NCI-H82 (cell line): ENCODE data around the gene ELAC2.
A peak's percentile ranks its signal among the peaks of the same experiment; 100 is the strongest.

ENCODE experiments used
- DNase-seq: peaks from one replicate; lab custom pipeline; 2025; lab: John Stamatoyannopoulos, UW

Gene ELAC2

DNA sequence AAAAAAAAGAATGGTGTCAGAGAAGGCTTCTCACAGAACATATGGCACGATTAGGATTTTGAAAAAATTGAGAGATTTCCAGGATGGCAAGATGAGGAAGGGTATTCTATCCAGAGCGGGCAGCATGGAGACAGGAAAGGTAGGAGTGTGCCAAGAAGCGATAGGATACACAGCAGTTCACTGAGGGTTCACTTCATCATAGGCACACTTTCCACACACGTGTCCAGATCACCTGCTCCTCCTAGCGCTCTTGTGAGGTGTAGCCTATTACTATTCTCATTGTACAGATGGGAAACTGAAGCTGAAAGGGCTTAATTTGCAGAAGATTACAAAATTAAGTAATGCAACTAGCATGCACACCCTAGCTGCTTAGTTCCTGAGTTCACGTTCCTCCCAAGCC is 6.2 kb upstream of the ELAC2 start:
- DNase-seq, result peak; percentile 45

GRCh38 chr17:13016881-13017654 is 759 bp downstream of the ELAC2 start:
- DNase-seq, result no peak

DNA sequence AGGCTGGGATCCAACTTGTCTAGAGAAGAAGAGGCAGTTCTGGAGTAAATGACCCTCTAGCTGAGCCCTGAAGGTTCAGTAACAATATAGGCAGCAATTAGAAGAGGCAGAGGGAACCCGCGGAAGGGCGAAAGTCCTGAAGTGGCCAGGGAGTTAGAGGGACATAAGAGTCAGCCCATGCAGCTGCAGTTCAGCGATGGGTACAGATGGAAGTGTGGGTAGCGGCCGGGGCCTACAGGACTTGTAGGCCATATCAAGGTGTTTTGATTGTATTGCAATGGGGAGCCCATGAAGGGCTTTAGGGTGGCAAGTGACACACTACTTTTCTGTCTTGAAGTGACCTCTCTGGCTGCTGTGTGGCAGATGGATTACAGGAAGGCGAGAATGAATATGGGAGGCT is 3.0 kb downstream of the ELAC2 start:
- DNase-seq, result no peak

DNA sequence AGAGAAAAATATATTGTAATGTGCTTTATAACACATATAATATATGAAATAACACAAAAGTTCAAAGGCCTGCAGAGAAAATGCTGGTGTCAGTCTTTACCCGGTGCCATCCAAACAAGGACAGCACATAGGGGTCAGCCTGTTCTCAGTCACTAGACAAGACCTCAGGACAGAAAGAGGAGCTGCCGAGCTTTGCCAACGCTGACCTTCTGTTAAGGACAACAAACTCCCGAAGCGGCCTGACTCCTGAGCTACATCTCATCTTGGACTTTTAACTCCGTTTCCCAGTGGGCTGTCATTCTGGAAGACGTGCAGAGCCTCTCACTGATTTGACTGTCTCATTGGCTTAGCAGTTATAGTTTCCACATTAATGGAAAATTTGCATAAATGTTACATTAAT is 6.9 kb downstream of the ELAC2 start:
- no peak for DNase-seq

GRCh38 chr17:13008461-13008860 is 9.4 kb downstream of the ELAC2 start:
- no peak for DNase-seq

GRCh38 chr17:13005530-13005929 is 12.3 kb downstream of the ELAC2 start:
- no peak for DNase-seq

DNA sequence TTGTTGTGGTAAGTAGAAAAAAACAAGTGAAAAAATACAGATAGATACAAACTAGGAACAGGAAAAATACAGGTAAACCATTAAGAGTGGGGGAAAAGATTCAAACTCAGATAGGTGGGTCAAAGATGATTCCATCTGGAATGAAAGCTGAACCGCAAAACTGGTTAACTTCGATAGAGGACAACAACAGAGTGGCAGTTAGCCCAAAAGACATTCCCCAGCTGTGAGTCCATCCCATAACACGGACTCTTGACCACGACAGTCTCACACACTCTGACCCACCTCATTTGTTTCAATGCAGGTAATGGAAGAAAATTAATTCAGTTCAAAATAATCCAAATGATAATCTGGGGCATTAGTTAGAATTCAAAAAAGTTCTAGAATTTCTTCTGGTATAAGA is 13.5 kb downstream of the ELAC2 start:
- DNase-seq, result no peak

DNA sequence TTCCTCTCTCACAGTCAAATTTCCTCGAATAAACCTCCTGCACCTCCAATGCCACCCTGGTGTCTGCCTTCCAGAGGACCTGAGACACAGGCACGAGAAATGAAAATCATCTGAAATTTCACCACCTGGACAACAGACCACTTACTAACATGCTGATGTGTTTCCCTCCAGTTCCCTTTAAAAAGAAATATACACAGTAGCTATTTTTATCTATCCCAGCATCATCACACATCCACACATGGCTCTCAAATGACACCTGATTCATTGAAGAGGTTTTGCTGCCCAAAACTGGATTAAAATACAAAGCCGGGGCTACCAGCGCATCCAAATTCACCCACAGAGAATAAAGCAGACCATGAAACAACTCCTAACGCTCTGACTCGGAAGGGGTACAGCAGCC is 13.9 kb downstream of the ELAC2 start:
- DNase-seq, result no peak

DNA sequence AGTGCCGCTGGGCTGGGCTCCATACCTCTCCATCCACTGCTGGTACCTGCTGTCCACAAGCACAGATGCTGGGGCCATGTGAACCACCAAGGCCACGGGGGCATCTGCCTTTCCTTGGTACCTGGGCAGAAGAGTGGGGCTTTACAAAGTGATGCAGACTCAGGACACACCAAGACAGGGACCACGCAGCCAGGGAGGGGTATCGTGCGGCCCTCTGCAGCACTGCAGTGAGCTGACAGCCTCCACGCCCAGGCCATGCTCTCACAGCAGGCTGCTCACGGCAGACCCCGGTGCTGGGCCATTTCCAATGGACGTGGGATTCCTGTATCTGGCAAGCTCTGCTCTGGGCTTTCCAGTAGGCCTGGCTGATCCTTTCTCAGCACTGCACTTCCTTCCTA is 14.4 kb downstream of the ELAC2 start:
- DNase-seq, result no peak

- peak; percentile 86 for DNase-seq
Observed at GRCh38 chr17:13002761-13003453, 14.9 kb downstream of the ELAC2 start.

DNA sequence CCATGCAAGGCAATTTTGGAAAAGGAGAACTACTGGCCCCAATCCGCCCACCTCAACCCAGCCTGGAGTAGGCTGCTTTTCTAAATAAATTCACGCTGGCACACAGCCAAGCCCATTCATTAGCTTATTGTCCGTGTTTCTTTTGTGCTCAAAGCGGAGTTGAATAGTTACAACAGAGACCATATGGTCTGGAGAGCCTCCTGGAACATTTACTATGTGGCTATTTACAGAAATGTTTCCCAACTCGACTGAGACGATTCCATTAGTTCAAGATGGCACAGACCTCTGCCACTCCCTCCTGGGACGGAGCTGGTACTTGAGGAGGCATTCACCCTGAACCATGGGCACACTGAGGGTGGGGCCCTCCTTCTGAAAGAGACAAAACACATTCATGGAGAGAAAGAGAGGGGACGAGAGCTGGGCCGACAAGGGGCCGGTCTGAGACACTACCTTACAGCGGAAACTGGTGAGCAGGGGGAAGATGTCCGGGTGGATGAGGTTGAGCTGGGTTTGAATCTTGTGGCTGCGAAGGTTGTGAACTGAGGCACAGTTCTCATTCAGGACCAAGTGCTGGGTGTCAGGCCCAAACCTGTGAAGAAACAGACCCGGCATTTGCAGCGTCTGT is 15.7 kb downstream of the ELAC2 start:
- peak; percentile 27 for DNase-seq

GRCh38 chr17:13000561-13000960 is 17.3 kb downstream of the ELAC2 start:
- no peak for DNase-seq

DNA sequence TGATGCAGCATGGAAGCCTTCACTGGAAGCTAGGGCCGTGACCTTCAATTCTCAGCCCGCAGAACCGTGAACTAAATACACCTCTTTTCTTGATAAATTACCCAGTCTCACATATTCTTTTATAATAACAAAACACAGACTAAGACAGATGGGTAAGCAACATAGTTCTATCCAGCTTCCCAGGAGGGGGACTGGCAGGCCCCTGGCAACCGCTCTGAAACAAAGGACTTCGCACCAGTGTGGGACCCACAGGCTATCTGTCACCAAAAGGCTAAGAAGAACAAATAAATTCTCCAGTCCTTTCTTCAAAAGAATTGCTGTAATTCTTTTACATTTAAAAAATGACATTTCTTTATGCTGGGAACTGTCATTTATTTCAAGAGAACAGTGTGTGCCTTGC is 19.0 kb downstream of the ELAC2 start:
- DNase-seq, result no peak

GRCh38 chr17:12998461-12998860 is 19.4 kb downstream of the ELAC2 start:
- DNase-seq, result no peak

GRCh38 chr17:12996941-12997340 is 20.9 kb downstream of the ELAC2 start:
- DNase-seq, result no peak

- DNase-seq, result no peak
Observed at GRCh38 chr17:12996357-12996756, 21.5 kb downstream of the ELAC2 start.

GRCh38 chr17:12995896-12996295 is 21.9 kb downstream of the ELAC2 start:
- DNase-seq, result no peak

DNA sequence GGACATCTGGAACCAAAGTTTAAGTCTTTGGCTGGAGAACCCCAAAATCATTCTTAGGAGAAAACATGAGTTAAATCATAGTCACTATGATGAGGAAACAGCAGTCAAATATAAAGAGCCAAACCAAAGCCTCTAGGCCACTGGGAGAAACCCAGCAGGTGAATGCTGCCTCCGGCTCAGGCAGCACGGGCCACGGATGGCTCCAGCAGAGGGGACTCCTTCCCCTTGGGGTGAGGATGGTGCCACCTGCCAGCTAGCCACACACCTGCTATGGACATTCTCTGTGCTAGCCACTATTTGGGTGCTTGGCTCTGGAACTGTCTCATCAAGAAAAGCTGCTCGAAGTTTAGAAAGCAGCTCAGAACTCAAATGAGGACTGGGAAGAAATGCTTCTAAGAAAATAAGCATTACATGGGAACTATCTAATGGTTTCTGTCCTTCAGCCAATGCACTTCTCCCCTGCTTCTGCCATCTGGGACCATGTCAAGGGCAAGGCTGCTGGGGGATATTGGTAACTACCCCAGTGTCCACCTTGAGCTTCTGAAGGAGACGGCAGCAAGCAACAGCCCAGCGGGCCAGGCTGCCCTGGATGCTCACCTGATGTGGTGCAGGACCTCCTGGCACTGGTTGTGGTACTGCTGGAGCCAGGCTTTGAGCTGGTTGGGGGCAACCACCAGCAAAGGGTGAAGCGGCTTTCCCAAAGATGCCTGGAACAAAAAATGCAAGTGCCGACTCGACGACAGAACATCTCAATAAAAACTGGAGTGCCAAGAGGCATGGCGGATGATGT is 22.5 kb downstream of the ELAC2 start:
- DNase-seq, result no peak

GRCh38 chr17:12994341-12995074 is 23.3 kb downstream of the ELAC2 start:
- no peak for DNase-seq

- no peak for DNase-seq
Observed at GRCh38 chr17:12993631-12994030, 24.2 kb downstream of the ELAC2 start.

GRCh38 chr17:12992676-12993075 is 25.2 kb downstream of the ELAC2 start:
- no peak for DNase-seq

DNA sequence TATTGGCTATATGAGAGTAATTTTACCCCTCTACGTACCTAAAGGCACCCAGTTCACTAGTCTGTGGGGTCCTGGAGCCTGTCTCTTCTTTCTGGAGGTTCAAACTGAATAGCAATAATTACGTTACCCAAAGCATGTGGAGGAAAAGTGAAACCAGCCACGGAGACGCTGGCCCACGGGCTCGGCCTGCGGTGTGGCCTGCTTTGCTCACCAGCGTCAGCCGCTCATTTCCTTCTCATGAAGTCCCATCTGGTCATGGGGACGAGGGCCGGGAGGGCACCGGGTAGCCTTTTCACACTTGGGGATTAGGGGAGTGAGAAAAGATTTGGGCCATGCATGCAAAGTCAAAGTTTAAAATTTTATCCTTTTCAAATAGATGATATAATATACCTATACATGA is 26.9 kb downstream of the ELAC2 start:
- DNase-seq, result no peak
